D721Med (cell line): ENCODE measurements around the gene SPTB.

ENCODE experiments used
- DNase-seq: peaks from one replicate; pipeline ENCODE4 v3.0.0; 2011; ENCODE audit warnings: low spot score; ENCODE audit not compliant: insufficient read length
- FAIRE-seq: peaks from 2 replicates; lab custom pipeline; 2011; peaks lifted over from hg19 to GRCh38; lab: Jason Lieb, UNC
- CTCF ChIP-seq: IDR thresholded peaks from 2 replicates; pipeline ENCODE4 v1.5.1; 2012; ENCODE audit warnings: mild to moderate bottlenecking, control low read depth; ENCODE audit not compliant: insufficient read depth; ENCODE audit errors: missing control alignments

Gene SPTB

GRCh38 chr14:64728106-64728505, 151.6 kb downstream of the SPTB start:
- FAIRE-seq (no peak), DNase-seq (no peak)

GRCh38 chr14:64727551-64728071, 152.1 kb downstream of the SPTB start:
- FAIRE-seq (no peak), DNase-seq (no peak)
- no peak for TF ChIP-seq CTCF

More at GRCh38 chr14:64728106-64728505, 151.6 kb downstream of the SPTB start:
- TF ChIP-seq CTCF = no peak

- FAIRE-seq (no peak), DNase-seq (peak; percentile 77)
These were observed 153.2 kb downstream of the SPTB start for GRCh38 chr14:64726585-64726890.

GRCh38 chr14:64725879-64726584, 153.7 kb downstream of the SPTB start:
- DNase-seq = no peak
- TF ChIP-seq CTCF = no peak
- FAIRE-seq = no peak

More at GRCh38 chr14:64726585-64726890, 153.2 kb downstream of the SPTB start:
- TF ChIP-seq CTCF = no peak

GRCh38 chr14:64725261-64725815, 154.4 kb downstream of the SPTB start:
- TF ChIP-seq CTCF = no peak
- DNase-seq = peak; percentile 45
- FAIRE-seq = no peak

- no peak for FAIRE-seq
- TF ChIP-seq CTCF = no peak
- DNase-seq = no peak
These were observed 155.2 kb downstream of the SPTB start for GRCh38 chr14:64724578-64724930.
